GM18517 (cell line): ENCODE results near the gene PCDHGA1.

Experiments
- ATAC-seq: cut with Tn5 transposase; IDR thresholded peaks from one replicate; pipeline ENCODE4 v1.9.1; 2021; ENCODE audit warnings: mild to moderate bottlenecking, moderate library complexity; ENCODE audit not compliant: unreplicated experiment

Gene PCDHGA1

DNA sequence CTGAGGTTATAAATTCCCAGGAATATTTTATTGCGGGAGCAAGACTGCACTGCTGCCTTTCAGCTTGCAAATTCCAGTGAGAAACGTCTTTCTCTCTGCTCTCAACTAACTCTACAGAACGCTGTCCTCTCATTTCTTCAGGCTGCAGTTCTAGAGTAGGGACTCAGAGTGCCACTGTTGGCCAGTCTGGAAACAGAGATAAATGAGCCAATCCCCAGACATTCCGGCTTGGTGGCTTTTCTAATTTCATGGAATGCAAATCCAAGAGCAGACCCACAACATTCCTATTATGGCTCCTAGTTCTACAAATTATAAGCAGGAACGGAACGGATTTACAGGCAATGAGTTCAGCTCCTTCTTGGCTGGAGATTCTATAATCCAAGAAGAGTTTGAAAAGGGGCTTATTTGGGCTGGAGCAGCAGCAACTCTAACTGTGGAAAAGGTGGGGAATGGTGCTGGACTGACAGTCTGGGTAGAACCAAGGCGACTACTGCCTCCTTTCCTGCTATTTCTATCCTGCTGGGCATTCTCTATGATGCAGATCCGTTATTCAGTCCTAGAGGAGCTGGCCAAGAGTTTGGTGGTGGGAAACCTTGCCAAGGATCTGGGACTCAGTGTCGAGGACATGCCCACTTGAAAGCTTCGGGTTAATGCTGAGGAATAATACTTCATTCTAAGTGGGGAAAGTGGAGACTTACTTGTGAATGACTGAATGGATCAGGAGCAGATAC, 109.3 kb downstream of the PCDHGA1 start:
- ATAC-seq, result no peak

GRCh38 chr5:141440341-141440740, 110.0 kb downstream of the PCDHGA1 start:
- no peak for ATAC-seq

DNA sequence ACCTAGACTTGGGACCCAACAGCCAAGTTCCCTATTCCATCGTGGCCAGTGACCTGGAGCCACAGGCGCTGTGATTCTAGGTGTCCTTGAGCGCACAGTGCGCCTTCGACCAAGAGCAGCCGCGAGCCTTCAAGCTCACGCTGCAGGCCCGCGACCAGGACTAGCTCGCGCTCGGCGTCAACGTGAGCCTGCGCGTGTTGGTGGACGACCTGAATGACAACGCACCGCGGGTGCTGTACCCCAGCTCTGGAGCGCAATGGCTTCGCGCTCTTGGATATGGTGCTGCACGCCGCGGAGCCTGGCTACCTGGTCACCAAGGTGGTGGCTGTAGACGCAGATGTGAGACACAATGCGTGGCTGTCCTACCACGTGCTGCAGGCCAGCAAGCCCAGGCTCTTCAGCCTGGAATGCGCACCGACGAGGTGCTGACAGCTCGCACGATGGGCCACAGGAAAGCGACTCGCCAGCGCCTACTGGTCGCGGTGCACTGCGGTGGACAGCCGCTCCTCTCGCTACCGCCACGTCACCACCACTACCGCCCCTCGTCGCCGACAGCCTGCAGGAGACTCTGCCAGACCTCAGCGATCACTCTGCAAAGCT, 111.4 kb downstream of the PCDHGA1 start:
- ATAC-seq, result no peak

GRCh38 chr5:141465351-141465750, 135.0 kb downstream of the PCDHGA1 start:
- no peak for ATAC-seq

GRCh38 chr5:141475625-141476131, 145.4 kb downstream of the PCDHGA1 start, which contains the start of gene PCDHGC3:
TSS of gene PCDHGC3 (plus strand) at chr5:141475966. CDS start at chr5:141476117, 151 bp downstream.
- ATAC-seq, result peak; percentile 99

DNA sequence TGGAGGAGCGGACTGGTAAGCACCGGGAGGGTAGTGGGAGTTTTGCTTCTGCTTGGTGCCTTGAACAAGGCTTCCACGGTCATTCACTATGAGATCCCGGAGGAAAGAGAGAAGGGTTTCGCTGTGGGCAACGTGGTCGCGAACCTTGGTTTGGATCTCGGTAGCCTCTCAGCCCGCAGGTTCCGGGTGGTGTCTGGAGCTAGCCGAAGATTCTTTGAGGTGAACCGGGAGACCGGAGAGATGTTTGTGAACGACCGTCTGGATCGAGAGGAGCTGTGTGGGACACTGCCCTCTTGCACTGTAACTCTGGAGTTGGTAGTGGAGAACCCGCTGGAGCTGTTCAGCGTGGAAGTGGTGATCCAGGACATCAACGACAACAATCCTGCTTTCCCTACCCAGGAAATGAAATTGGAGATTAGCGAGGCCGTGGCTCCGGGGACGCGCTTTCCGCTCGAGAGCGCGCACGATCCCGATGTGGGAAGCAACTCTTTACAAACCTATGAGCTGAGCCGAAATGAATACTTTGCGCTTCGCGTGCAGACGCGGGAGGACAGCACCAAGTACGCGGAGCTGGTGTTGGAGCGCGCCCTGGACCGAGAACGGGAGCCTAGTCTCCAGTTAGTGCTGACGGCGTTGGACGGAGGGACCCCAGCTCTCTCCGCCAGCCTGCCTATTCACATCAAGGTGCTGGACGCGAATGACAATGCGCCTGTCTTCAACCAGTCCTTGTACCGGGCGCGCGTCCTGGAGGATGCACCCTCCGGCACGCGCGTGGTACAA, 146.0 kb downstream of the PCDHGA1 start:
- ATAC-seq, result peak; percentile 20

GRCh38 chr5:141477044-141477575, 146.8 kb downstream of the PCDHGA1 start:
- no peak for ATAC-seq

- no peak for ATAC-seq
These were observed 147.5 kb downstream of the PCDHGA1 start for GRCh38 chr5:141477815-141478214.

DNA sequence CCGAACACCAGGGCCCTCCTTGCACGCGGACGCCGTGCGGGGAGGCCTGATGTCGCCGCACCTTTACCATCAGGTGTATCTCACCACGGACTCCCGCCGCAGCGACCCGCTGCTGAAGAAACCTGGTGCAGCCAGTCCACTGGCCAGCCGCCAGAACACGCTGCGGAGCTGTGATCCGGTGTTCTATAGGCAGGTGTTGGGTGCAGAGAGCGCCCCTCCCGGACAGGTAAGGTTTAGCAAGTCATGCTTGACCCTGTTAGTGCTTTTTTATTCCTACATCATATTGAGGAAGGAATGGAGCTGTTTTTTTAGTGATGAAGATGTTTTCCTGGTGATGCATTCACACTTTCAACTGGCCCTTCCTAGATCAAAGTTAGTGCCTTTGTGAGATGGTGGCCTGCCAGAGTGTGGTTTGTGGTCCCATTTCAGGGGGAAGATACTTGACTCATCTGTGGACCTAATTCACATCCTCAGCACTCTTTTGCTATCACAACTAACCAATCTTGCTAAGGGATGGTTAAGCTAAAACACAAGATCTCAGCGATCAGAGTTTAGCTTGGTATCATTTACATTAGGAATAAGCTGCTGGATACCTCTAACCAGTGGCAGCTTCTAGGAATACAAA, 148.1 kb downstream of the PCDHGA1 start:
- ATAC-seq, result no peak

- no peak for ATAC-seq
These were observed 149.5 kb downstream of the PCDHGA1 start for GRCh38 chr5:141479776-141480175.

DNA sequence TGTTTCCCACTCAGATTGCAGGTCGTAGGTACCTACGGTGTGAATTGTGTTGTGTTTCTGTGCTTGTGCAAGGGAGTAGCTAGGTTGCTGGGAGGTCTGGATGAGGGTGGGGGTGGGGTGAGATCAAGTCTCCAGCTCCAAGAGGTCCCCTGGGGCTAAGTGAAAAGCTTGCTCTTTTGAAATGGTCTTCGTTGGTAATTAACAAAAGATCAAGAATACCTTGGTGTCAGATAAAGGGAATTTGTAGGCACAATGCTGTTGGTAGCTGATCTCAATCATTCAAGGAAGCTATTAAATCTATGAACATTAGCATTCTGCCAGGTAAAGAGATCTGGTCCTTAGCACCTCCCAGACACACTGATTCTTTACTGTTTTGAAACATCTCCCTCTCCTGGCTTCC, 153.6 kb downstream of the PCDHGA1 start:
- no peak for ATAC-seq

DNA sequence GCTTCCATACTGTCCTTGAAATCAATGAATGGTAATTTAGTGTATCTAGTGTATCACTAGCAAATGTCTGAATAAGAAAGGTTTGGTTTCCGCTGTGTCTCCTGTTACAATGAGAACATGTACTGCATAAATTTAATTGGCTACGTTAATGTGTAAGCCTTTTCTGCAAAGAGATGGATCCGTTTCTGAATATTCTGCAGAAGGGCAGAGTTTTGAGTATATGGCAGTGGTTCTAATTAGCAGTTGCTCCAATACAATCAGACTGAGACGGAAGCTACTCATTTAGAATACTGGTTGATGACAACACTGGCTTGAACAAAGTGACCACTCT, 154.0 kb downstream of the PCDHGA1 start:
- no peak for ATAC-seq

GRCh38 chr5:141484641-141485311, 154.5 kb downstream of the PCDHGA1 start, which contains the start of gene PCDHGC4:
TSS of gene PCDHGC4 (plus strand) at chr5:141485030. CDS start at chr5:141485174, 144 bp downstream.
- no peak for ATAC-seq

DNA sequence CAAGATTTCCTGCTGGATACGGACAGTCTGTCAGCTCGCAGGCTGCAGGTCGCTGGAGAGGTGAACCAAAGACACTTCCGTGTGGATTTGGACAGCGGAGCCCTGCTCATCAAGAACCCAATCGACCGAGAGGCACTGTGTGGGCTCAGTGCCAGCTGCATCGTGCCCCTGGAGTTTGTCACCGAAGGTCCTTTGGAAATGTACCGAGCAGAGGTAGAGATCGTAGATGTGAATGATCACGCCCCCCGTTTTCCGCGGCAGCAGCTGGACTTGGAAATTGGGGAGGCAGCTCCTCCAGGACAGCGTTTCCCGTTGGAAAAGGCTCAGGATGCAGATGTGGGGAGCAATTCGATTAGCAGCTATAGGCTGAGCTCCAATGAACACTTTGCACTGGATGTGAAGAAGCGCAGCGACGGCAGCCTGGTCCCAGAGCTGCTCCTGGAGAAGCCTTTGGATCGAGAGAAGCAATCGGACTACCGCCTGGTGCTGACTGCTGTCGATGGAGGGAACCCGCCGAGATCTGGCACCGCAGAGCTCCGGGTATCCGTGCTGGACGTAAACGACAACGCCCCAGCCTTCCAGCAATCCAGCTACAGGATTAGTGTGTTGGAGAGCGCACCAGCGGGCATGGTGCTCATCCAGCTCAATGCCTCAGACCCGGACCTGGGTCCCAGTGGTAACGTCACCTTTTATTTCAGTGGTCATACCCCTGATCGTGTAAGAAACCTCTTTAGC, 155.2 kb downstream of the PCDHGA1 start:
- no peak for ATAC-seq

- no peak for ATAC-seq
These were observed 155.8 kb downstream of the PCDHGA1 start for GRCh38 chr5:141486091-141486490.

GRCh38 chr5:141487131-141487530, 156.8 kb downstream of the PCDHGA1 start:
- ATAC-seq, result no peak

GRCh38 chr5:141488591-141489561, 158.6 kb downstream of the PCDHGA1 start, which contains the start of gene PCDHGC5:
TSS of gene PCDHGC5 (plus strand) at chr5:141489081. CDS start at chr5:141489241, 160 bp downstream.
- ATAC-seq, result no peak

DNA sequence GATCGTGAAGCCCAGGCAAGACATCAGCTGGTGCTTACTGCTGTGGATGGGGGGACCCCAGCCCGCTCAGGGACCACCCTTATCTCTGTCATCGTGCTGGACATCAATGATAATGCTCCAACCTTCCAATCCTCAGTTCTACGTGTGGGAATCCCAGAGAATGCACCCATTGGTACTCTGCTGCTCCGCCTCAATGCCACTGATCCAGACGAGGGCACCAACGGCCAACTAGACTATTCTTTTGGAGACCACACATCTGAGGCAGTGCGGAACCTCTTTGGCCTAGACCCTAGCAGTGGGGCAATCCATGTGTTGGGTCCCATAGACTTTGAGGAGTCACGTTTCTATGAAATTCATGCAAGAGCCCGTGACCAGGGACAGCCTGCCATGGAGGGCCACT, 159.5 kb downstream of the PCDHGA1 start:
- no peak for ATAC-seq
